Gastrocnemius medialis (tissue), 4 donors: Measurements from ENCODE around the gene ZNF485. TPM values are rescaled to one million over a fixed set of nuclear protein-coding genes. Genes with fewer than 3 reads are reported as not detected.

ENCODE experiments used
- ATAC-seq, 2 donors: fragments of 150-250 bp; one replicate each; pipeline ENCODE4 v1.9.1; 2016
- DNase-seq, 2 donors: peaks; one replicate each; pipeline ENCODE4 v3.0.0-alpha.2; 2019
- H3K27ac ChIP-seq, 4 donors: fragments of 200-600 bp; sonication (generic); 1 replicate in 1 of 4; 2 replicates in 3 of 4; pipeline ENCODE4 v1.5.1; 2016 to 2018; ENCODE audit warnings: mild to moderate bottlenecking in 2 of 4, moderate library complexity in 1 of 4
- H3K27me3 ChIP-seq, 3 donors: fragments of 200-600 bp; sonication (generic) in 2 of 3; 1 replicate in 1 of 3; 2 replicates in 2 of 3; pipeline versions ENCODE4 v1.5.1 to v1.6.0; 2016 to 2019; ENCODE audit warnings: mild to moderate bottlenecking in 1 of 3, moderate library complexity in 1 of 3
- H3K36me3 ChIP-seq, 2 donors: fragments of 200-600 bp; sonication (generic) in 1 of 2; one replicate each; pipeline ENCODE4 v1.5.1; 2017 to 2018
- H3K4me1 ChIP-seq, 2 donors: fragments of 200-600 bp; sonication (generic) in 1 of 2; one replicate each; pipeline ENCODE4 v1.5.1; 2016 to 2017; ENCODE audit warnings: mild to moderate bottlenecking in 2 of 2
- H3K4me3 ChIP-seq, 4 donors: fragments of 200-600 bp; sonication (generic) in 3 of 4; 1 replicate in 1 of 4; 2 replicates in 3 of 4; pipeline ENCODE4 v1.5.1; 2016 to 2019; ENCODE audit warnings: mild to moderate bottlenecking in 2 of 4
- H3K9me3 ChIP-seq, 3 donors: fragments of 200-600 bp; sonication (generic) in 2 of 3; 1 replicate in 1 of 3; 2 replicates in 2 of 3; pipeline ENCODE4 v1.5.1; 2016 to 2019
- POLR2A ChIP-seq, 2 donors: fragments of 450-650 bp; IDR thresholded peaks; one replicate each; pipeline ENCODE4 v1.6.1; 2017; ENCODE audit warnings: antibody characterized with exemption in 2 of 2, mild to moderate bottlenecking in 2 of 2, moderate library complexity in 2 of 2
- in situ Hi-C, 4 donors: fragments of 200-750 bp; cut with MboI; loops; one replicate each; pipeline versions ENCODE4 v1.15.0 to v1.8.0; 2017; ENCODE audit warnings: low sequenced_read_pairs in 4 of 4
- intact Hi-C: fragments of 100-400 bp; cut with DNase I; formaldehyde crosslinking; loops from one replicate; pipeline ENCODE4 v1.15.1; 2023; ENCODE audit warnings: low total_unique reads
- total RNA-seq, 4 donors: library from RNA; depleted of rRNA; stranded (reverse); fragments of >200 nt; gene quantifications; one replicate each; pipeline versions ENCODE4 v1.1.0 to v1.2.3, GENCODE V29; 2016
- TF ChIP-seq, protein P1 (sequence below), 5 experiments: fragments of 450-650 bp in 3 of 5; fragments of 200-600 bp in 2 of 5; sonication (generic) in 2 of 5; IDR thresholded peaks in 4 of 5; conservative IDR thresholded peaks in 1 of 5; 1 replicate in 4 of 5; 2 replicates in 1 of 5; pipeline ENCODE4 v1.5.1; 2016 to 2019; ENCODE audit warnings: antibody characterized with exemption in 5 of 5, mild to moderate bottlenecking in 3 of 5, moderate library complexity in 3 of 5

The ZNF485 gene
- total RNA-seq, 4 donors from 2014 or later = 2.6 to 3.7 (median 2.9) TPM

DNA sequence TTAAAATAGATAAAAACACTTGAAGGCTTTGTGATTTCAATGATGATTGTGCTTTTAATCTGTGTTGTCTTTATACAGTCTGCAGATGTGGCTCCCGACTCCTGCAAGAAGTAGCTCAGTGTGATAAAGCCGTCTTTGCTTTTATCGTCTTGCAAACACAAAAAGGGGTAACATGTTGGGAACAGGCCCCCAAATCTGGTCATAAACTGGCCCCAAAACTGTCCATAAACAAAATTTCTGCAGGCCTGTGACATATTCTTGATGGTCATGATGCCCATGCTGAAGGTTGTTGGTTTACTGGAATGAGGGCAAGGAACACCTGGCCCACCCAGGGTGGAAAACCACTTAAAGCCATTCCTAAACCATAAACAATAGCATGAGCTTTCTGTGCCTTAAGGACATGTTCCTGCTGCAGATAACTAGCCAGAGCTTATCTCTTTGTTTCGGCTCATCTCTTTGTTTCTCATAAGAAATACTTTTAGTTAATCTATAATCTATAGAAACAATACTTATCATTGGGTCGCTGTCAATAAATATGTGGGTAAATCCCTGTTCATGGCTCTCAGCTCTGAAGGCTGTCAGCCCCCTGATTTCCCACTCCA lies 14.8 kb upstream of the ZNF485 start:
- Histone ChIP-seq H3K4me3 (no peak overlapping the region), H3K27me3 (no peaks in the 10 kb centered on the region), H3K36me3 (no peaks in the 10 kb centered on the region), H3K9me3 (no peaks in the 10 kb centered on the region), H3K4me1 (no peaks in the 10 kb centered on the region), H3K27ac (no peak overlapping the region)
- TF ChIP-seq, protein P1, sequence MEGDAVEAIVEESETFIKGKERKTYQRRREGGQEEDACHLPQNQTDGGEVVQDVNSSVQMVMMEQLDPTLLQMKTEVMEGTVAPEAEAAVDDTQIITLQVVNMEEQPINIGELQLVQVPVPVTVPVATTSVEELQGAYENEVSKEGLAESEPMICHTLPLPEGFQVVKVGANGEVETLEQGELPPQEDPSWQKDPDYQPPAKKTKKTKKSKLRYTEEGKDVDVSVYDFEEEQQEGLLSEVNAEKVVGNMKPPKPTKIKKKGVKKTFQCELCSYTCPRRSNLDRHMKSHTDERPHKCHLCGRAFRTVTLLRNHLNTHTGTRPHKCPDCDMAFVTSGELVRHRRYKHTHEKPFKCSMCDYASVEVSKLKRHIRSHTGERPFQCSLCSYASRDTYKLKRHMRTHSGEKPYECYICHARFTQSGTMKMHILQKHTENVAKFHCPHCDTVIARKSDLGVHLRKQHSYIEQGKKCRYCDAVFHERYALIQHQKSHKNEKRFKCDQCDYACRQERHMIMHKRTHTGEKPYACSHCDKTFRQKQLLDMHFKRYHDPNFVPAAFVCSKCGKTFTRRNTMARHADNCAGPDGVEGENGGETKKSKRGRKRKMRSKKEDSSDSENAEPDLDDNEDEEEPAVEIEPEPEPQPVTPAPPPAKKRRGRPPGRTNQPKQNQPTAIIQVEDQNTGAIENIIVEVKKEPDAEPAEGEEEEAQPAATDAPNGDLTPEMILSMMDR (IDR thresholded peaks at IDR 0.05 in 4 of 5, conservative IDR thresholded peaks at IDR 0.05 in 1 of 5) = no peak
- TF ChIP-seq POLR2A (IDR thresholded peaks at IDR 0.05) = no peak
- intact Hi-C loops = no loop called here
- ATAC-seq (no peak), DNase-seq (no peak)
- in situ Hi-C loops = no loop called here

GRCh38 chr10:43594944-43595589 lies 11.2 kb upstream of the ZNF485 start:
- in situ Hi-C loops = no loop called here
- DNase-seq (no peak), ATAC-seq (no peak)
- H3K36me3 ChIP-seq = no peaks in the 10 kb centered on the region
- H3K4me3 ChIP-seq = peak overlapping the region; percentile 19 to 23 (median 22)
- no peak overlapping the region for H3K27ac ChIP-seq
- H3K9me3 ChIP-seq = no peaks in the 10 kb centered on the region
- H3K4me1 ChIP-seq = no peaks in the 10 kb centered on the region
- no peaks in the 10 kb centered on the region for H3K27me3 ChIP-seq
- intact Hi-C loops = no loop called here
- TF ChIP-seq, protein P1 (IDR thresholded peaks at IDR 0.05 in 4 of 5, conservative IDR thresholded peaks at IDR 0.05 in 1 of 5) = no peak
- TF ChIP-seq POLR2A (IDR thresholded peaks at IDR 0.05) = no peak

DNA sequence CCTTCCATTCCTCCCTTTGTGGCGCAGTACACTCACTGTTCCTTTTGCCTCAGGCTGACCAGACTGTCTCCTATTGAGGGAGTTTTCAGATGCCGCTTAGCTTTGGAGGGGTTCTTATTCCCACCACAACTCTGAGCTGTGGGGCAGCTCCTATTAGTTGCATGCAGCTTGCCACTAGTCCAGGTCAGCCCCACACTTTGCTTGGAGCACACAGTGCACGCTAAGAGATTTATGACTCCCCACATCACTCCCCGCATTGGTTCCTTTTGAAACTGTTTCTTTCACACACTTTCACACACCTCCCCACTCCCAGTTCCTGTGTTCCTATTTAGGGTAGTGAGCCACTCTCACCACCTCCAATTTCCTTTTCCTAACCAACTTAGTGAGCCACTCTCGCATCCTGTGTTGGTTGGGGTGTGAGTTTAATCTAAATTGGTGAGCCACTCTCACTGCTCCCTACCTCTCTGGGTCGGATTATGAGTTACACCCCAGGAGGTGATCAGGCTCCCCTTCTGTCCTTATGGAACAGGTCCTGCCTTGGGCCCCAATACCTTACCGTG lies 10.4 kb upstream of the ZNF485 start:
- in situ Hi-C loops = no loop called here
- H3K27ac ChIP-seq = no peak overlapping the region
- no peaks in the 10 kb centered on the region for H3K27me3 ChIP-seq
- H3K4me3 ChIP-seq = peak overlapping the region in 1 of 4 donors; percentile 19
- no peaks in the 10 kb centered on the region for H3K4me1 ChIP-seq
- no peaks in the 10 kb centered on the region for H3K36me3 ChIP-seq
- DNase-seq (no peak), ATAC-seq (no peak)
- H3K9me3 ChIP-seq = no peaks in the 10 kb centered on the region
- intact Hi-C loops = no loop called here
- TF ChIP-seq, protein P1 (IDR thresholded peaks at IDR 0.05 in 4 of 5, conservative IDR thresholded peaks at IDR 0.05 in 1 of 5) = no peak
- TF ChIP-seq POLR2A (IDR thresholded peaks at IDR 0.05) = no peak

GRCh38 chr10:43596546-43596945 lies 9.7 kb upstream of the ZNF485 start:
- no peak for ATAC-seq
- in situ Hi-C loops = no loop called here
- H3K9me3 ChIP-seq = no peaks in the 10 kb centered on the region
- DNase-seq = no peak
- no peaks in the 10 kb centered on the region for H3K36me3 ChIP-seq
- no peak overlapping the region for H3K4me3 ChIP-seq
- no peaks in the 10 kb centered on the region for H3K4me1 ChIP-seq
- no peaks in the 10 kb centered on the region for H3K27me3 ChIP-seq
- intact Hi-C loops = no loop called here
- H3K27ac ChIP-seq = no peak overlapping the region
- TF ChIP-seq POLR2A (IDR thresholded peaks at IDR 0.05) = no peak
- TF ChIP-seq, protein P1 (IDR thresholded peaks at IDR 0.05 in 4 of 5, conservative IDR thresholded peaks at IDR 0.05 in 1 of 5) = no peak
